LHCN-M2 (cell line): ENCODE measurements around the gene GC. TPM values are rescaled to one million over a fixed set of nuclear protein-coding genes. Genes with fewer than 3 reads are reported as not detected.
"Not testable (repeated sequence)": the region's sequence is repeated elsewhere in the genome, so short reads cannot be mapped to it uniquely, and the experiment has no call there.

ENCODE experiments used
- DNase-seq: peaks from one replicate; pipeline ENCODE4 v3.0.0-alpha.2; 2012; ENCODE audit warnings: low read depth
- polyA plus RNA-seq: library from polyadenylated mRNA; unstranded; fragments of >200 nt; gene quantifications from one replicate; pipeline ENCODE4 v1.2.1, GENCODE V29; 2012; ENCODE audit warnings: missing spikeins
- total RNA-seq: library from RNA; depleted of rRNA; stranded (reverse); fragments of >200 nt; gene quantifications from 2 replicates; pipeline ENCODE4 v1.2.3, GENCODE V29; 2014; rRNA removed

Gene GC, protein sequence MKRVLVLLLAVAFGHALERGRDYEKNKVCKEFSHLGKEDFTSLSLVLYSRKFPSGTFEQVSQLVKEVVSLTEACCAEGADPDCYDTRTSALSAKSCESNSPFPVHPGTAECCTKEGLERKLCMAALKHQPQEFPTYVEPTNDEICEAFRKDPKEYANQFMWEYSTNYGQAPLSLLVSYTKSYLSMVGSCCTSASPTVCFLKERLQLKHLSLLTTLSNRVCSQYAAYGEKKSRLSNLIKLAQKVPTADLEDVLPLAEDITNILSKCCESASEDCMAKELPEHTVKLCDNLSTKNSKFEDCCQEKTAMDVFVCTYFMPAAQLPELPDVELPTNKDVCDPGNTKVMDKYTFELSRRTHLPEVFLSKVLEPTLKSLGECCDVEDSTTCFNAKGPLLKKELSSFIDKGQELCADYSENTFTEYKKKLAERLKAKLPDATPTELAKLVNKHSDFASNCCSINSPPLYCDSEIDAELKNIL
- total RNA-seq = not detected in 2 replicates
- not detected for polyA plus RNA-seq

DNA sequence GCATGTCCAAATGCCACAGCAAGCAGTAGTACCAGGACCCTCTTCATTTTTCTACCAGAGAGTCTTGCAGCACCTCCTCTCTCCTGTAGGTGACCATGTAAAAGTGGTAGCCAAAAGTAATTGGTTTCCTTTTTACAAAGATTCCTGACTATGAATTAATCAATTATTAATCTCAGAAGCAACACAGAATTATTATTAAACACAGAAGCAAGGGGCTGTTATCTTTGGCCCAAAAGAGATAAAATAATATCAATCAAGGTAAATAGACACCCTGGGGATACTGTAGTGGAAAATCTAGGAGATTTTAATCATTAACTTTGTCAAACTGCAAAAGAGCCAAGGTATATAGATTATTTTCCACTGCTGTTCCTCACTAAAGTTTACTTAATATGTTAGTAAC, at the start of gene GC:
Gene GC, minus strand, starts transcription at position 108 of the 400 bp plus-strand sequence. Its CDS starts 61 bp downstream, at position 47.
- no peak for DNase-seq

DNA sequence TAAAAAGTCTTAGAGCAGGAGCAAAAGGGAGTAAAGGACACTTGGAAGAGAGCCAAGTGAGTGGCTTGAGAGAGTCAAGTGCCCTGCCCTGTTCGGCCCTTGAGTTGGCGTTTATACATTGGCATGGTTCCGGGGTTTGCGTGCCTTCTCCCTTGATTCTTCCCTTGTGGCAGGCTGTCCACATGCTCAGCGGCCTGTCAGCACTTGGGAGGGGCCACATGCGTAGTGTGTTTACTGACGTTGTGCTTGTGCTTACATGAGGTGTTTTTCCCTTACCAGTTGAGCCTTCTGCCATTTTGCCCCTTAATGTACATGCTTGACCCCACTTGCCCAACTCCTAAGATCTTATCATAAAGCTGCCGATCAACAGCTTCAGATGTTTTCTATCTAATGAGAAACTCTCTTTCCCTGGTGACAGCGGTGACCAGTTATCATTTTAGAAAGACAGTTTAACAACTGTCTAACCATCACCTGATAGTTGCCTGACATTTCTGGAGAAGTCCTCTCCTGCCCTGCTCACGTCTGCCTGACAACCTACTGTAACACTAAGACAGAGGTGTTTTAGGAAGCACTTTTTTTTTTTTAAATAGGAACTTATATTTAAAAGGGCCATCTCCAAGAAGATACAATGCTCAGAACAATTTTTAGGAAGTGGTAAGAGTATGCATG, 49.5 kb upstream of the GC start:
- DNase-seq = no peak

DNA sequence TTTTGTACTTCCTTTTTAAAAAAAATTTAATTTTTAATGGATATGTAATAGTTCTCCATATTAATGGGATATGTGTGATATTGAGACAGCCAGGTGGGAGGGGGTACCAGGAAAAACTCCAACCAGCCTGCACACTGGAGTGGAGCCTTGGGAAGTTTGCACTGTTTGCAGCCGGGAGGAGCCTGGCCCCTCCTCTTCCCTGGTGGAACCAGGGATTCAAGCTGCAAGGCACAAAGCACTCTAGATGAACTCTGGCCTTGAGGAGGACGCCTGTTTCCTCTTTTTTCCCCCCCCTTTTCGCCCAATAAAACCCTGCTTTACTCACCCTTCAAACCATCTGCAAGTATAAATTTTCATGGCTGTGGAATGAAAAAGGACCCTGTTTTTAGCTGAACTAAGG, 48.2 kb upstream of the GC start:
- no peak for DNase-seq

DNA sequence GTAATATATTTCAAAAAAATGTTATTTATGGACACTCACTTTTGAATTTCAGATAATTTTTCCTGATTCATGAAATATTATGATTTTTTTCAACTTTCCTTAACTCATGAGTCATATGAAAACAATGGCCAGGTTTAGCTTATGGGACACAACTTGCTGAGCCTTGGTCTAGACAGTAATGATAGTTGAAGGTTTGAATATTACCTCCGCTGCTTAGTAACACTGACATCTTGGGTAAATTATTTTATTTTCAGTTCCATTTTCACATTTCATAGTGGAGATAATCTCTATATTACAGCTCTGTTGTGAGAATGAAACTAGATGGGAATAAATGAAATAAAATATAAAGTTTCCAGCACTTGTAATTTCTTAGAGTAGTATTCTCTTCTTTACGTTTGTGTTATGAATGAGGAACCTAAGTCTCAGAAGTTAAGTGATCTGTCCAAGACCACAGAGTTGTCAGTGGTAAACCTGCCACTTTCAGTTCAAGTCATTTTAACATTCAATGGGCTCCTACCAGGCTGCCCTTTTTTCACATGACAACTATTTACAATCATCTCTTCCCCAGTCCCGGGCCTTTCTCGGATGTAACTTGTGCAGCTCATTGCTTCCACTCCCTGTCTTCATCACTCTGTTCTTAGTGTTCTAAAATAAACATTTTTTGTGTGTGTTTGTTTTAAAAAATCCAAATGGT, 46.8 kb upstream of the GC start:
- no peak for DNase-seq

DNA sequence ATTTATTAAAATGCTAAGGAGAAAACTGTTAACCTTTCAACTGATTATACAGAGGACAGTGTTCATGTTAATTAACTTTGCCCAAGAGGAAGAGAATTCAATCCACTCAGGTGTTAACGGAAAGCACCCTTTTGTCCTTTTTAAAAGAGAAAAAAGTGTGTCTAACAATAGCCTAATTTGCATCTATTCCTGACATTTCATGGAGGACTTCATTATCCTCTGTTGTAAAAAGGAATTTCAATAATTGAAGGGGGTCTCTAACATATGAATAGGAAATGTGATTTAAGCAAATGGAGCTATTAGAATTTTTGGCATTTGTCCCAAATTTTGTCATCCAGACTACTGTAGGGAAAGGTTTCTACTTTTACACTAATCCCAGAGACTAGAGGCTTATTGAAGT, 44.6 kb upstream of the GC start:
- no peak for DNase-seq

DNA sequence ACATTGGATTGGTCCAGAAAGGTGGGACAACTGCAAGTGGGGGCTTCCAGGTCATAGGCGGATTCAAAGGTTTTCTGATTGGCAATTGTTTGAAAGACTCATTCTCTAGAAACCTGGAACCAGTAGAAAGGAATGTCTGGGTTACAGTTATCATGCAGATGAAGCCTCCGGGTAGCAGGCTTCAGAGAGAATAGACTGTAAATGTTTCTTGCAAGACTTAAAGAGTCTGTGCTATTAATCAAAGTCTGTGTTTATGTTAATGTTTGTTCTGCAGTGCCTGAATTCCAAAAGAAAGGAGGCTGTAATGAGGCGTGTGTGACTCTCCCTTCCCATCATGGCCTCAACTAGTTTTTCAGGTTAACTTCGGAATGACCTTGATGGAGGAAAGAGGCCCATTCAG, 43.9 kb upstream of the GC start:
- DNase-seq = no peak

DNA sequence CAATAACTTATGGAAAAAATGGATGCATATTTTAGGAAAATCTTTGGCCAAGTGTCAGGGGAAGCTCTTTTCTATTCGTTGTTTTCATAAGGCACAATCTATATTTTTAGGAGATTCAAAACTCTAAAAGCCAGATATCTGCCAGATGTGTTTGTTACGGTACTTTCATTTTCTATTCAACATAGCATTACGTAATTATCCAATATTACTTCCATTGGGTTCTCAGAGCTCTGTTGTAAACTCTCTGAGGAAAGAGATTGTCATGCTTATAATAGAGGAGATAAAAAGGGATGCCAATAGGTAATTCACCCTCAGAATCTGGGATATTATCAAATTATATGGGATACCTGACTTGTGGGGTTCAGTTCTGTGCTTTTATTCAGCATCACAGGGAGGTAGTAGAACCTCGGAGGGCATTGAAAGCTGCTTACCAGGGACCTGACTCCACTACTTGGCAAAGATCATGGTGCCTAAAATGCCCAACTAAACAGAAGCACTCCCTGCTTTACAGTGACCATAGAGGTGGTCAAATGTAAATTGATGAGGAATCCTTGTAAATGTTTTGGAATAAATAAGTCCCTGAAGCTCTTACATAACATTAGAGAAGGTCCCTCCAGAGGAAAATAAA, 32.9 kb upstream of the GC start:
- DNase-seq = no peak

DNA sequence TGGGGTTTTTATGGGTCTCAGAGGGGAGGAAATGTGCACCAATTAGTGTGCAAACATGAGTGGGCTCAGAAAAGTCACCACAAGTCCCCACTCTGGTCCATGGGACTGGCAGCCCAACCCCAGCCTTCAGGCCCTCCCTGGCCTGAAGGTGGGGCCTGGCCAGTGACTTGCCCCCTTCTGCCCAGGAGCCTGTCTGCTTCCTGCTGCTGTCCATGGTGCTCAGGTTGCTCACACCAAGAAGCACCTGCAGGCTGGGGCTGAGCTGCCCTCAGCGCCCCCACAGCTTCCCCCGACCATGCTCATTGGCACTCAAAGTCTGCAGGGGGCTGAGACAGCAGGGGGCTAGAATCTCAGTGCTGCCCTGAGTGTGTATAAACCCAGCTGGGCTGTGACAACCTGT, 30.6 kb upstream of the GC start:
- DNase-seq = no peak

DNA sequence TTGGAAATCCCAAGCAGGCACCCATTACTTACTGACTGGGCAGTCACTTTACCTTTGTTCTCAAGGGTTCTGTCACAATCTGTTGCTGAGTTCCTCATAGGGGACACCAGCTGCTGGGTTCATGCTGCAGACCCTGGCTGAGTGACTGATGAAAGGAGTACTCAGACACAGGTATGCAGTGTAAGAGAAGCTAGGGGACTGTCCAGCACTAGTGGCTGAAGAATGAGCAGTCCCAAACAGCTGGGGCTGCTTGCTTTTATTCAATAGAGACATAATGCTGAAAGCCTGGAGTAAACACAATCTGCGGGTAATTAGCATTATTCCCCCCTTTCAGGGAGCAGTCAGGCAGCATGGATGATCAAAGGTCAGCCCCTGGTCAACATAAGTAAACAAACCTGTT, 25.9 kb upstream of the GC start:
- DNase-seq = not testable (repeated sequence)

DNA sequence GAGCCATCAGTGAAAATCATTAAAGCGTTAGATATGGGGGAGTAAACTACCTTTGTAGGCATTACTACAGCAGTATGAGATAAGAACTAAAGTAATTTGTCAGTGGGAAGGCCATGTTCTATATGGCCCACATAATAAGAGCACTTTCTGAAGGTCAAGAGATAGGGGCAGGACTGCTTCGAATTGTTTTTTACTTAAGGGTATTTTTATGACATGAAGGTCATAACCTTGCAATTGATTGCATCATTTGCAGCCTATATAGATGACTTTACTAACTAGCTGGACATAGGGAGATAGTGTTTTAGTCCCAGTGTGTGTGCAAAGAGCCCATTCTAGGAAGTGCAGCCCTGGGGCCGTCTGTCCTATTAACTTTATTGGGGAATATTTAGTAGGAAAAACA, 23.6 kb upstream of the GC start:
- no peak for DNase-seq

DNA sequence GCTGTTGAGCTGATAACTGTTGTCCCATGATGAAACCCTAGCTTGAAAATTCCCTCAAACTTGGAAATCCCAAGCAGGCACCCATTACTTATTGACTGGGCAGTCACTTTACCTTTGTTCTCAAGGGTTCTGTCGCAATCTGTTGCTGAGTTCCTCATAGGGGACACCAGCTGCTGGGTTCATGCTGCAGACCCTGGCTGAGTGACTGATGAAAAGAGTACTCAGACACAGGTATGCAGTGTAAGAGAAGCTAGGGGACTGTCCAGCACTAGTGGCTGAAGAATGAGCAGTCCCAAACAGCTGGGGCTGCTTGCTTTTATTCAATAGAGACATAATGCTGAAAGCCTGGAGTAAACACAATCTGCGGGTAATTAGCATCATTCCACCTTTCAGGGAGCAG, 21.4 kb upstream of the GC start:
- not testable (repeated sequence) for DNase-seq

DNA sequence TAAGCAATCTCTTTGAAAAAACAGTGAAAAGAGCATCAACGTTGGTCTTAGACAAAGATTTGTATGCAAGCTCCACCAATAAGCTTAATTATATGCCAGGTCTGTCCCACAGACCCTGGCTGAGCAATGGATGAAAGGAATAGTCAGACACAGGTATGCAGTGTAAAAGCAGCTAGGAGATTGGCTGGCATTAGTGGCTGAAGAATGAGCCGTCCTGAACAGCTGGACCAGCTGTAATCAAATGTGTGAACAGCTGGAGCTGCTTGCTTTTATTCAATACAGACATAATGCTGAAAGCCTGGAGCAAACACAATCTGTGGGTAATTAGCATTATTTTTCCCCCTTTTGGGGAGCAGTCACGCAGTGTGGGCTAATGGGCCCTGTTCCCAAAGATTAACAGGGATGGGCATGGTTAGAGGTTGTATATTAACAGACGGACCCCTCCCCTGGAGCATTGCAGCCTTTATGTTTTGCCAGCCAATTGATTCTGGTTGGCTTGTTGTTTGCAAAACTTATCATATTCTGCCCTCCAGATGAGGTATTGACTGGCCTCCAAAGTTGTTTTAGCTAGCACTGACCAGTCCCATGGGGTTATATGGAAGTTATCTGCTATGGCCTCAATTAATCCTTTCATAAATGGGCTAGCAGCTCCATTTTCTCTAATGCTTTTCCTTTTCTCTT, 20.3 kb upstream of the GC start:
- not testable (repeated sequence) for DNase-seq

DNA sequence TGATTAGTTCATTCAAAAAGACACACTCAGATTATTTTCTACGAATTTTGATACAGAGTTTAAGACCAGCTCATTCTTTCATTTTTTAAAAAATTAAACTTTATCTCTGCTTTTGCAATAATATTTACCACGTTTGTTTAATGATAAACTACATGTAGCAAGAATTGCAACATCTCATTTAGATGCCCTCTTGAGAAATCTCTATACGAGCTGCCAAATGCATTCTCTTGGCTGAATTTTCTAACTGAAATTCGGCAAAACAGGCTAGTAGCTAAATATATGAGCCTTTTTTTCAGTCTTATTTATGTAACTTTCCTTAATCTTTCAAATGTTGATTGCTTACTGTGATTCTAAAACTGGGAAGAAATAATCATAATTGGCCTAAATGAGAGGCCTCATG, 2.1 kb upstream of the GC start:
- DNase-seq = no peak

DNA sequence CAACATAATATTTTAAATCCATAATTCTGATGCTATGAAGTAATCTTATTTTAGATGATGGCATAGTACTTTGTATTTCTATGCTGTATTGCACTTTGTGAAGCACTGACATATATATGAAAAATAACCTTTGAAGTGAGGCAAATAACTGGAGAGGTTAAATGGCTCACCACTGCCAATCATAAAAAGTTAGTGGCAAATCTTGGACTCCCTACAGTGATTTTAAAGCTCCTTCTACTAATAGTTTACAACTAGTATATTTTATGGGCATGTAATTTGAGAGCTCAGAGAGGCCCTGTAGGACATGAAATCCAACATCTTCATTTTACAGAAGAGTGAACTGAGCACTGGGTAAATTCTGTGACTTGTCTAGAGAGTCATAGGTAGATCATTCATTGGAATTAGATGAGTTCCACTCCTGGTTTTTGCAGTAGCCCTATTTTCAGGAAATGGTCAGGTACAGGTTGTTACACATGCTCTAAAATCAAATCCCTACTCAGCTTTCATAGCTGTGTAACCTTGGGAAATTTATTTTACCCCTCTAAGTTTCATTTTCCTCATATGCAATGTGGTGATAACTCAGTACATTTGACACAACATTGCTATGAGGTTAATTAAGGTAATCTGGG, 804 bp upstream of the GC start:
- no peak for DNase-seq

DNA sequence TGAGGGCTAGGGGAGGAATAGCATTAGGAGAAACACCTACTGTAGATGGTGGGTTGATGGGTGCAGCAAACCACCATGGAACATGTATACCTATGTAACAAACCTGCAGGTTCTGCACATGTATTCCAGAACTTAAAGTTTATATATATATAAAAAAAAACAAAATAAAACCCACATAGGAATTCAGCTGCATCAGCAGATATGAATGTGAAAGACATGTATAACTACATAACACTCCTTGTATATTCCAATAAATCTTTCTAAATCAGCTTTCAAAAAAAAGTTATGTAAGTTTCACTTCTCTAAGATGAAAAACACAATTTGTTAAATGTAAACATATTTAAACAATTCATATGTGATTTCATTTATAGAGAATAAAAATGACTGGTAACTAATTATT, 6.0 kb downstream of the GC start:
- no peak for DNase-seq

DNA sequence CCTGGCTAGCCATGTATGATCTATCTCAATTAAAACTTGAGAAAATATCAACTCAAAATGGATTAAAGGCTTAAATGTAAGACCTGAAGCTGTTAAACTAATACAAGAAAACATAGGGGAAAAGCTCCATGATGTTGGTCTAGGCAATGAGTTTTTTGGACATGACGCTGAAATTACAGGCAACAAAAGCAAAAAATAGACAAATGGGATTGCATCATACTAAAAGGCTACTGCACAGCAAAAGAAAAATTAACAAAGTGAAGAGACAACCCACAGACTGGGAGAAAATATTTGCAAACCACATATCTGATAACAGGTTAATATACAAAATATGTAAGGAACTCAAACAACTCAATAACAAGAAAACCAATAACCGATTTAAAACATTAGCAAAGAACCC, 8.4 kb downstream of the GC start:
- no peak for DNase-seq

DNA sequence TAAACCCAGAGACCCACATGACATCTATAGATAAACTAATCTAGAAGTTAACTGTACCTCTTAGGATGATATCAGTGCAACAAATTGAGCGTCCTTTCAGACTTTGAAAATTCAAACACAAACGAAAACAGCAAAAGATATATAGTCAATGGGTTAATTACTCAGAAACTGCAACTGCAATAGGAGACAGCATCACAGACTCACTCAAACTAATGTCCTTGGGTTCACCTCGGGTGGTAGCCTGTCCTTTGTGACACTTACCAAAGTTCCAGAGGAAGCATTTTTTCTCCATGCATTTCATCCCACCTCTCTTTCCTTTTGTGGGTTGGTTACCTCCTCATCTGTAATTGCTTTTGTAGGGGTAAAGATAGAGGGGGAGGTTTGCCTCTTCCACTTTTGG, 9.7 kb downstream of the GC start:
- no peak for DNase-seq

DNA sequence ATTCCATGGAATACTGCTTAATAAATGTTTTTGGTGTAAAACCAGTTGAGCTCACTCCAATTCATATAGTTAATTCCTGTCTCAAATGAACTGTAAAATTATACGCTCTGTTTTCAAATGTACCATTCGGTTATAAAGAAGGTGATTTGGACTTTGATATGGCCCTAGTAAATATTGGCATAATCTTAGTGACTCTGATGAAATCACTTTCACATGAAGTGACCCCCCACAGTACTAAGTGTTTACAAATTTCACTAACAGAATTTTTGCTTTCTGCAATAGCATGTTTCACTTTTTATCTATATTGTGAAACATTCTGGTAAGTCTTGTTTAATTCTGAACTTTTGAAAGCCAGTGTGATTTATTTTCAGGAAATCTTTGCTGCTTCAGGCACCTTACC, 10.9 kb downstream of the GC start:
- DNase-seq = no peak

DNA sequence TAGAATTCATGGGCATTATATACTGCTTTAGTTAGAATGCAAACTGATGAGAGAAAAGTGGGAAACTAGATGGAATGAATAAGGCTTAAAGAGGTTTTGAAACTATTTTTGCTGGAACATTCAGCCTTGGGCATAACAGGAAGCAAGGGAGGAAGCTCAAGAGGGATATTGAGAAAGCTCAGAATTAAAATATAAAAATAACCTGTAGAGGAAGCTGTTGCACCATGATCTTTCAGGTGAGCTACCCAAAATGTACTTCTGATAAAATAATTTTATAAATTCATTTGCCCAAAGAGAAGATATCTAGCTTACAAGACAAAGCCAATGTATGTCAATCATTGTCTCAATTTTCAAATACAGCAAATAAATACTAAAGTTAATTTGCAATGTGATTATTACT, 11.3 kb downstream of the GC start:
- DNase-seq = no peak

DNA sequence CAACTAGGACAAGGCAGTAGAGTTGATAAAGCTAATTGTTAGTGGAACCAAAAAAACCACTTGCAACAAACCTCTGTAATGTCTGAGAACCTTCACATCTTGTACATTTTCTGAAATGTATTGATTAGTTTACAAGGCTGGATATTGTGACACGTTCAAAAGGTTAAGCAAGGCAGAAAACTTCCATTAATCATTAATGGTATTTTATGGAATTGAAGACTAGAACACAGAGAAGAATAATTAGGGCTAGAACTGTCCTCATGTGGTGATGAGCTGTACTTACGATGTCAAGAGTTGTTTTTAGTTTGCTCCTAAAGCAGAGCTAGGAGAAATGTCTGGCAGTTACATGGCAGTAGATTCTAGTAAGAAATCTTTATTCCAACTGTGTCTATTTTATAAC, 12.3 kb downstream of the GC start:
- DNase-seq = no peak

DNA sequence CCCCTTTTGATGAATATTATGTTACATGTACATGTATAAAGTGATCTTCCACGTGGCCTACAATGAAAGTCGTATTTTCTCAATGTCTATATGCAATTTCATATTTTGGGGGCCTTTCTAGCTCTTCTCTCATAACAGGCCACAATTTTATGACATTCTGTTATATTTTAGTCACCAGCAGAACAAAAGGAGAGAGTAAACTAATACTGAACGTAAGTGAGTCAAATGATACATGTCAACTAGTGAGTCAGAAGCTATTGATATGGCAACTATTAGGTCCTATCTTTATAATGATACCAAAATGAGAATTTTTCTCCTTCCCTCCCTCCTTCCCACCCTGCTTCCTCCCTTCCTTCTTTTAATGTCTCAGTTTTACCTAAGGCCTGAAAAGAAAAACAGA, 14.4 kb downstream of the GC start:
- DNase-seq = no peak
